GM12892 (cell line): ENCODE results near the gene RAB30. TPM values are rescaled to one million over a fixed set of nuclear protein-coding genes. Genes with fewer than 3 reads are reported as not detected.

Experiments
- DNase-seq: peaks from one replicate; pipeline ENCODE4 v3.0.0; 2011; ENCODE audit not compliant: insufficient read length
- FAIRE-seq: peaks from 2 replicates; lab custom pipeline; 2011; peaks lifted over from hg19 to GRCh38; lab: Jason Lieb, UNC
- POLR2A ChIP-seq: IDR thresholded peaks from 2 replicates; pipeline ENCODE4 v1.6.1; 2011; ENCODE audit warnings: low read depth, low read length, control low read depth
- POLR2AphosphoS5 ChIP-seq: IDR thresholded peaks from 2 replicates; pipeline ENCODE4 v1.6.1; 2011; ENCODE audit warnings: low read depth, low read length, control low read depth
- TAF1 ChIP-seq: IDR thresholded peaks from 2 replicates; pipeline ENCODE4 v1.6.1; 2011; ENCODE audit warnings: low read depth, mild to moderate bottlenecking, control low read depth, low read length, borderline replicate concordance
- polyA plus RNA-seq: library from polyadenylated mRNA; unstranded; fragments of >200 nt; gene quantifications from one replicate; pipeline ENCODE4 v1.2.1, GENCODE V29; 2012; ENCODE audit warnings: missing spikeins, inconsistent platforms; ENCODE audit not compliant: missing spikeins

Gene RAB30
- polyA plus RNA-seq = 14.6 TPM

- DNase-seq (peak; percentile 82), FAIRE-seq (peak; percentile 100)
- TF ChIP-seq TAF1 (peak; percentile 83), POLR2A (peak; percentile 98), POLR2AphosphoS5 (peak; percentile 96)
These were observed at the start of gene RAB30 for GRCh38 chr11:83071567-83072349. Gene RAB30, minus strand, starts transcription at chr11:83071897. Its CDS starts 74,581 bp downstream, at chr11:82997316.

GRCh38 chr11:83120327-83120726, 48.6 kb upstream of the RAB30 start:
- FAIRE-seq = peak; percentile 44
- DNase-seq = no peak
- TF ChIP-seq POLR2AphosphoS5 (no peak), TAF1 (no peak), POLR2A (no peak)

- no peak for TF ChIP-seq POLR2AphosphoS5
- TF ChIP-seq TAF1 = no peak
- no peak for TF ChIP-seq POLR2A
- FAIRE-seq (peak; percentile 82), DNase-seq (no peak)
These were observed 47.5 kb upstream of the RAB30 start for GRCh38 chr11:83119216-83119615.

GRCh38 chr11:83118814-83119213, 47.1 kb upstream of the RAB30 start:
- FAIRE-seq (no peak), DNase-seq (no peak)
- TF ChIP-seq POLR2AphosphoS5 = no peak
- no peak for TF ChIP-seq TAF1
- no peak for TF ChIP-seq POLR2A

GRCh38 chr11:83116015-83116641, 44.4 kb upstream of the RAB30 start:
- FAIRE-seq = peak; percentile 14
- DNase-seq = no peak
- TF ChIP-seq POLR2AphosphoS5 (no peak), POLR2A (no peak), TAF1 (no peak)

GRCh38 chr11:83115551-83115950, 43.9 kb upstream of the RAB30 start:
- no peak for FAIRE-seq
- no peak for DNase-seq
- TF ChIP-seq TAF1 (no peak), POLR2AphosphoS5 (no peak), POLR2A (no peak)

GRCh38 chr11:83115026-83115425, 43.3 kb upstream of the RAB30 start:
- FAIRE-seq = no peak
- no peak for DNase-seq
- TF ChIP-seq POLR2AphosphoS5 = no peak
- no peak for TF ChIP-seq POLR2A
- no peak for TF ChIP-seq TAF1

GRCh38 chr11:83112886-83113285, 41.2 kb upstream of the RAB30 start:
- FAIRE-seq (no peak), DNase-seq (no peak)
- TF ChIP-seq TAF1 (no peak), POLR2A (no peak), POLR2AphosphoS5 (no peak)

- no peak for TF ChIP-seq TAF1
- no peak for TF ChIP-seq POLR2AphosphoS5
- no peak for TF ChIP-seq POLR2A
- no peak for FAIRE-seq
These were observed 33.5 kb upstream of the RAB30 start for GRCh38 chr11:83105168-83105567.

GRCh38 chr11:83102834-83103233, 31.1 kb upstream of the RAB30 start:
- FAIRE-seq (no peak), DNase-seq (no peak)
- TF ChIP-seq POLR2A = no peak
- TF ChIP-seq POLR2AphosphoS5 = no peak
- TF ChIP-seq TAF1 = no peak

More at GRCh38 chr11:83105168-83105567, 33.5 kb upstream of the RAB30 start:
- no peak for DNase-seq

- DNase-seq (no peak), FAIRE-seq (no peak)
- no peak for TF ChIP-seq POLR2AphosphoS5
- no peak for TF ChIP-seq POLR2A
- TF ChIP-seq TAF1 = no peak
These were observed 25.9 kb upstream of the RAB30 start for GRCh38 chr11:83097429-83098075.
